GM19043 (cell line): ENCODE measurements around the gene LRRC47.
"Not testable (repeated sequence)": the region's sequence is repeated elsewhere in the genome, so short reads cannot be mapped to it uniquely, and the experiment has no call there.

Source experiments
- ATAC-seq: cut with Tn5 transposase; IDR thresholded peaks from one replicate; pipeline ENCODE4 v1.9.1; 2021; ENCODE audit warnings: low read depth; ENCODE audit not compliant: unreplicated experiment

LRRC47 gene

GRCh38 chr1:3750741-3751140 is 45.6 kb downstream of the LRRC47 start:
- ATAC-seq: no peak

GRCh38 chr1:3749512-3749911 is 46.8 kb downstream of the LRRC47 start:
- ATAC-seq: no peak

- ATAC-seq: not testable (repeated sequence)
Measured at GRCh38 chr1:3748316-3748900, 47.9 kb downstream of the LRRC47 start.

GRCh38 chr1:3747903-3748302 is 48.4 kb downstream of the LRRC47 start:
- no peak for ATAC-seq

- ATAC-seq: no peak
Measured at GRCh38 chr1:3747522-3747848, 48.8 kb downstream of the LRRC47 start.

GRCh38 chr1:3746830-3747521 is 49.3 kb downstream of the LRRC47 start:
- peak; percentile 86 for ATAC-seq

GRCh38 chr1:3746389-3746829 is 49.9 kb downstream of the LRRC47 start:
- no peak for ATAC-seq

GRCh38 chr1:3745590-3746381 is 50.5 kb downstream of the LRRC47 start:
- ATAC-seq: no peak

GRCh38 chr1:3745071-3745470 is 51.2 kb downstream of the LRRC47 start:
- no peak for ATAC-seq

- ATAC-seq: no peak
Measured at GRCh38 chr1:3744646-3745045, 51.7 kb downstream of the LRRC47 start.

- no peak for ATAC-seq
Measured at GRCh38 chr1:3743826-3744225, 52.5 kb downstream of the LRRC47 start.

GRCh38 chr1:3743421-3743820 is 52.9 kb downstream of the LRRC47 start:
- ATAC-seq: no peak

- no peak for ATAC-seq
Measured at GRCh38 chr1:3742439-3743298, 53.6 kb downstream of the LRRC47 start.

- no peak for ATAC-seq
Measured at GRCh38 chr1:3741566-3742438, 54.5 kb downstream of the LRRC47 start.

- ATAC-seq: no peak
Measured at GRCh38 chr1:3740752-3741151, 55.5 kb downstream of the LRRC47 start.

- ATAC-seq: no peak
Measured at GRCh38 chr1:3740042-3740441, 56.3 kb downstream of the LRRC47 start.

- ATAC-seq: no peak
Measured at GRCh38 chr1:3738943-3739342, 57.4 kb downstream of the LRRC47 start.

- ATAC-seq: no peak
Measured at GRCh38 chr1:3736708-3737107, 59.6 kb downstream of the LRRC47 start.

- no peak for ATAC-seq
Measured at GRCh38 chr1:3736131-3736561, 60.2 kb downstream of the LRRC47 start.

GRCh38 chr1:3735688-3736087 is 60.6 kb downstream of the LRRC47 start:
- ATAC-seq: no peak
